K562 (cell line): ENCODE data around the gene PRPF8. TPM values are rescaled to one million over a fixed set of nuclear protein-coding genes. Genes with fewer than 3 reads are reported as not detected.

Source experiments
- BHLHE40 ChIP-seq: IDR thresholded peaks from 2 replicates; pipeline ENCODE4 v1.6.1; 2011; ENCODE audit warnings: low read length, improper control_type of control experiment
- CREB5 ChIP-seq: fragments of 250-450 bp; sonication (Bioruptor Pico); IDR thresholded peaks from 2 replicates; pipeline ENCODE4 v1.5.0; 2020; ENCODE audit warnings: mild to moderate bottlenecking
- EP300 ChIP-seq: IDR thresholded peaks from 2 replicates; pipeline ENCODE4 v1.6.1; 2012; ENCODE audit warnings: low read length, improper control_type of control experiment
- FOS ChIP-seq: IDR thresholded peaks from 3 replicates; pipeline ENCODE4 v1.6.1; 2011; ENCODE audit not compliant: insufficient read length; ENCODE audit errors: extremely low read depth
- FOSL1 ChIP-seq: fragments of 200-800 bp; sonication (Bioruptor generic); conservative IDR thresholded peaks from 2 replicates; pipeline ENCODE4 v1.6.1; 2016; ENCODE audit warnings: missing genetic modification characterization, missing compliant biosample characterization
- MCM2 ChIP-seq: fragments of 450-650 bp; IDR thresholded peaks from 2 replicates; pipeline ENCODE4 v1.6.1; 2017; ENCODE audit warnings: low read depth, mild to moderate bottlenecking
- MED1 ChIP-seq: sonication (generic); formaldehyde crosslinking; IDR thresholded peaks from 2 replicates; pipeline ENCODE4 v1.8.1; 2023; ENCODE audit warnings: missing genetic modification reagents, borderline replicate concordance
- MTA3 ChIP-seq: fragments of 450-650 bp; formaldehyde crosslinking; IDR thresholded peaks from 2 replicates; pipeline ENCODE4 v1.6.1; 2017; ENCODE audit warnings: mild to moderate bottlenecking, borderline replicate concordance
- PHF21A ChIP-seq: fragments of 450-650 bp; IDR thresholded peaks from 2 replicates; pipeline ENCODE4 v1.6.1; 2017; ENCODE audit warnings: low read depth, borderline replicate concordance
- TAL1 ChIP-seq: fragments of 450-650 bp; IDR thresholded peaks from 2 replicates; pipeline ENCODE4 v1.6.1; 2016; ENCODE audit warnings: mild to moderate bottlenecking
- ZNF274 ChIP-seq: IDR thresholded peaks from 2 replicates; pipeline ENCODE4 v1.6.1; 2011; ENCODE audit warnings: low read depth, mild to moderate bottlenecking, low read length, moderate library complexity, borderline replicate concordance
- ZNF395 ChIP-seq: fragments of 200-800 bp; sonication (Bioruptor generic); IDR thresholded peaks from 2 replicates; pipeline ENCODE4 v1.6.1; 2017; ENCODE audit warnings: missing genetic modification characterization, missing compliant biosample characterization
- ZNF407 ChIP-seq: fragments of 450-650 bp; IDR thresholded peaks from 2 replicates; pipeline ENCODE4 v1.6.1; 2016; ENCODE audit warnings: low read depth
- ZZZ3 ChIP-seq: fragments of 450-650 bp; IDR thresholded peaks from 2 replicates; pipeline ENCODE4 v1.6.1; 2016; ENCODE audit warnings: antibody characterized with exemption, mild to moderate bottlenecking, moderate library complexity
- polyA plus RNA-seq, 8 experiments: library from polyadenylated mRNA; depleted of rRNA in 4 of 8; stranded (reverse) in 5 of 8; unstranded in 3 of 8; fragments of >200 nt; fragmentation: Nextera tagmentation in 2 of 8; fragmentation: Illumina TruSeq in 1 of 8; extraction: Ambion mirVana in 2 of 8; extraction: Trizol in 1 of 8; gene quantifications; 2 replicates each; pipeline versions ENCODE4 v1.2.1 to v1.2.3, GENCODE V29; 2011 to 2014; ENCODE audit warnings: inconsistent platforms in 1 of 8, missing spikeins in 1 of 8
- total RNA-seq, 7 experiments: library from RNA; depleted of rRNA in 6 of 7; stranded (reverse); fragments of >200 nt in 6 of 7; fragmentation: Illumina TruSeq in 2 of 7; extraction: Trizol in 2 of 7; gene quantifications; 2 replicates each; pipeline versions ENCODE4 v1.2.1 to v1.2.3, GENCODE V29; 2011 to 2021; ENCODE audit warnings: low replicate concordance in 1 of 7
- TF ChIP-seq, protein P1 (sequence below): fragments of 450-650 bp; conservative IDR thresholded peaks from 2 replicates; pipeline ENCODE4 v1.6.1; 2016; ENCODE audit warnings: missing genetic modification characterization, low read depth, mild to moderate bottlenecking, control low read depth, missing compliant biosample characterization

Gene PRPF8
- total and polyA plus RNA-seq, 9 of the 15 experiments (the other 6 are each of a cell fraction or from before 2014, with no cell fraction given), result 64.3 to 294 (median 85.9) TPM

DNA sequence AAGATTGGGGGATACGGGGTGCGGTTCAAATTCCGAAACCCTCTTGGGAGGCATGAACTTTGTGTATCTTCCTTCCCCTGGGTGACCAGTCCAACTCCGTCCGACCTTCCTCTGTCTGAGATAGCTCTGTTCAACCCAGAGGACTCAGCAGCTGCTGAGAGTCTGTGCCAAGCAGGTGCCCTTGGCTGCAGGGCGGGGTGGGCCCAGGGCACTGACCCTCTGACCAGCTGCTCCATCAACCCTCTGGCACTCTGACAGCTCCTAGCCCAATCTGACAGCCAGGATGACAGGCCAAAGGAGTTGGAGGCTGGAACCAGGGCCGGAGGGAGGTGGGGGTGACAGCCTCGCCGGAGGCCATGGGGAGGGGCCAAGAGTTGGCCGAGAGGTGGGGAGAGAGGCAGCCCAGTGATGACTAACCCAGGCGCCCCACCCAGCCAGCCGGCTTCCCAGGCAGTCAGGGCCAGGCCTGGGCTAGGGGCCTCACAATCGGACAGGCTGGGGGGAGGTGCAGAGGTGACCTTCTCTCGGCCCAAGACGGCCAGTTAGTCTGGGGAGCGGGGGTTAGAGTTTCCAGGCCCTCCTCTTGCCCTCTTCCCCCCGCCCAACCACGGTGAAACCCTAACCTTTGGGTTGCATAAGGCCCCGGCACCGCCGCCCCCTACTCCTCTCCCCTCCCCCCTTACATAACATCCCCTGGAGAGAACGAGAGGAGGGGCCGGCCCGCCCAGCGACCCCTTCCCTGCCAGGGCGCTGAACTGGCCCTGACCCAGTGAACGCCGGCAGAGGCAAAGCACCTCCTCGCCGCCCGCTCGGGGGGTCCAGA lies 30.5 kb upstream of the PRPF8 start (continued):
- no peak for TF ChIP-seq ZNF407
- no peak for TF ChIP-seq ZZZ3
- no peak for TF ChIP-seq ZNF274
- TF ChIP-seq BHLHE40, result no peak
- no peak for TF ChIP-seq FOS
- TF ChIP-seq EP300, result no peak; the same call in 1 of the 2 replicates
- TF ChIP-seq, protein P1, sequence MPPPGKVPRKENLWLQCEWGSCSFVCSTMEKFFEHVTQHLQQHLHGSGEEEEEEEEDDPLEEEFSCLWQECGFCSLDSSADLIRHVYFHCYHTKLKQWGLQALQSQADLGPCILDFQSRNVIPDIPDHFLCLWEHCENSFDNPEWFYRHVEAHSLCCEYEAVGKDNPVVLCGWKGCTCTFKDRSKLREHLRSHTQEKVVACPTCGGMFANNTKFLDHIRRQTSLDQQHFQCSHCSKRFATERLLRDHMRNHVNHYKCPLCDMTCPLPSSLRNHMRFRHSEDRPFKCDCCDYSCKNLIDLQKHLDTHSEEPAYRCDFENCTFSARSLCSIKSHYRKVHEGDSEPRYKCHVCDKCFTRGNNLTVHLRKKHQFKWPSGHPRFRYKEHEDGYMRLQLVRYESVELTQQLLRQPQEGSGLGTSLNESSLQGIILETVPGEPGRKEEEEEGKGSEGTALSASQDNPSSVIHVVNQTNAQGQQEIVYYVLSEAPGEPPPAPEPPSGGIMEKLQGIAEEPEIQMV (tag), result no peak
- TF ChIP-seq TAL1, result no peak
- TF ChIP-seq MTA3, result 0 out of 2 replicates have a peak, but pooled peaks have one; percentile 29
- TF ChIP-seq MCM2, result no peak
- no peak for TF ChIP-seq ZNF395 (CRISPR knock-in tag)
- no peak for TF ChIP-seq CREB5 (CRISPR knock-in tag)
- peak; percentile 74 for TF ChIP-seq FOSL1
- no peak for TF ChIP-seq PHF21A
- no peak for TF ChIP-seq MED1
